GM12878 (cell line): ENCODE results near the gene PACS2. TPM values are rescaled to one million over a fixed set of nuclear protein-coding genes. Genes with fewer than 3 reads are reported as not detected.

Source experiments
- ATAC-seq: fragments of 200-7000 bp; cut with Tn5 transposase; 3 replicates; pipeline ENCODE4 v1.9.1; 2020; ENCODE audit warnings: mild to moderate bottlenecking, moderate library complexity
- BruUV-seq: library from RNA; stranded (reverse); fragments of 400-500 nt; replicated peaks from 2 replicates; lab custom pipeline; 2021; lab: Mats Ljungman, UMichigan
- CTCF ChIA-PET: fragments of 300-600 bp; sonication (Branson Sonifier 250); formaldehyde crosslinking; extraction: SDS; loops from one replicate; lab custom pipeline; 2021; ENCODE audit warnings: inconsistent platforms; lab: Yijun Ruan, JAX
- POLR2A ChIA-PET: fragments of 350-600 bp; formaldehyde crosslinking; extraction: SDS; loops from one replicate; lab custom pipeline; 2021; ENCODE audit warnings: inconsistent platforms; lab: Charles Lee
- RAD21 ChIA-PET: fragments of 300-600 bp; sonication (Branson Sonifier 250); formaldehyde crosslinking; loops from one replicate; lab custom pipeline; 2023; ENCODE audit warnings: antibody characterized with exemption; ENCODE audit not compliant: unreplicated experiment; lab: Charles Lee
- SMC1A ChIA-PET: fragments of 300-600 bp; sonication (Branson Sonifier 250); formaldehyde crosslinking; loops from one replicate; lab custom pipeline; 2023; ENCODE audit not compliant: unreplicated experiment, uncharacterized antibody; lab: Charles Lee
- DNase-seq: peaks from one replicate; pipeline ENCODE4 v3.0.0-alpha.2; 2011; ENCODE audit warnings: low read depth, low spot score
- FAIRE-seq: peaks from 3 replicates; lab custom pipeline; 2011; peaks lifted over from hg19 to GRCh38; lab: Jason Lieb, UNC
- H2AFZ ChIP-seq: 2 replicates; pipeline ENCODE4 v1.6.0; 2011; ENCODE audit warnings: low read depth, low read length, control low read depth; ENCODE audit not compliant: control insufficient read depth
- H3K27ac ChIP-seq: 2 replicates; pipeline ENCODE4 v1.5.1; 2011; ENCODE audit warnings: control low read depth; ENCODE audit not compliant: control insufficient read depth, insufficient read depth
- H3K27me3 ChIP-seq, 2 experiments: replicated peaks in 1 of 2; 2 replicates each; pipeline versions ENCODE4 v1.6.0 to v1.6.1; 2011; ENCODE audit warnings: low read length in 1 of 2; ENCODE audit not compliant: control insufficient read depth in 2 of 2, insufficient read depth in 2 of 2
- H3K36me3 ChIP-seq, 2 experiments: 2 replicates each; pipeline ENCODE4 v1.5.1; 2011; ENCODE audit warnings: low read length in 1 of 2; ENCODE audit not compliant: control insufficient read depth in 2 of 2, insufficient read depth in 2 of 2
- H3K4me1 ChIP-seq: 2 replicates; pipeline ENCODE4 v1.6.1; 2011; ENCODE audit warnings: mild to moderate bottlenecking, low read length, moderate library complexity, mixed read lengths; ENCODE audit not compliant: control insufficient read depth, insufficient read depth
- H3K4me2 ChIP-seq: 2 replicates; pipeline ENCODE4 v1.6.0; 2011; ENCODE audit warnings: control low read depth; ENCODE audit not compliant: control insufficient read depth, insufficient read depth
- H3K4me3 ChIP-seq: fragments of 200-600 bp; sonication (generic); 2 replicates; pipeline ENCODE4 v1.5.1; 2016
- H3K79me2 ChIP-seq: 2 replicates; pipeline ENCODE4 v1.6.0; 2011; ENCODE audit warnings: low read length; ENCODE audit not compliant: control insufficient read depth, insufficient read depth
- H3K9ac ChIP-seq: 2 replicates; pipeline ENCODE4 v1.8.0; 2011; ENCODE audit warnings: low read length, control low read depth, mixed read lengths; ENCODE audit not compliant: control insufficient read depth, insufficient read depth
- H3K9me3 ChIP-seq: replicated peaks from 3 replicates; pipeline ENCODE4 v1.5.1; 2011; ENCODE audit warnings: mild to moderate bottlenecking, low read length; ENCODE audit not compliant: control insufficient read depth, insufficient read depth
- H4K20me1 ChIP-seq: 2 replicates; pipeline ENCODE4 v1.6.0; 2011; ENCODE audit not compliant: control insufficient read depth, insufficient read depth
- ATF7 ChIP-seq: fragments of 450-650 bp; IDR thresholded peaks from 2 replicates; pipeline ENCODE4 v1.6.1; 2016; ENCODE audit warnings: low read depth, mild to moderate bottlenecking
- GATAD2B ChIP-seq: fragments of 450-650 bp; conservative IDR thresholded peaks from 2 replicates; pipeline ENCODE4 v1.6.1; 2017; ENCODE audit warnings: low read depth, mild to moderate bottlenecking, moderate library complexity
- IRF3 ChIP-seq: fragments of 450-650 bp; IDR thresholded peaks from 2 replicates; pipeline ENCODE4 v1.6.1; 2014; ENCODE audit warnings: mild to moderate bottlenecking
- PRDM15 ChIP-seq: fragments of 450-650 bp; formaldehyde crosslinking; IDR thresholded peaks from 2 replicates; pipeline ENCODE4 v1.4.0; 2020; ENCODE audit warnings: mild to moderate bottlenecking, moderate library complexity
- RB1 ChIP-seq: fragments of 450-650 bp; formaldehyde crosslinking; IDR thresholded peaks from 2 replicates; pipeline ENCODE4 v1.6.1; 2017; ENCODE audit warnings: mild to moderate bottlenecking, borderline replicate concordance
- SIN3A ChIP-seq: IDR thresholded peaks from 2 replicates; pipeline ENCODE4 v1.6.1; 2012; ENCODE audit warnings: low read depth, low read length, improper control_type of control experiment
- WGBS: methylation state at CpG from one replicate; pipeline ENCODE4 v1.1.6; 2016; ENCODE audit warnings: low lambda C conversion rate; ENCODE audit not compliant: insufficient replicate concordance, insufficient coverage; ENCODE audit errors: missing lambda C conversion rate; 5-methylcytosine and 5-hydroxymethylcytosine counted together
- in situ Hi-C: fragments of 300-500 bp; cut with MboI; formaldehyde crosslinking; loops from 9 replicates; pipeline ENCODE4 v1.14.3; 2018; ENCODE audit warnings: mixed read lengths
- intact Hi-C: fragments of 100-400 bp; cut with micrococcal nuclease; formaldehyde crosslinking; loops from one replicate; pipeline ENCODE4 v1.14.2; 2022; ENCODE audit not compliant: unreplicated experiment
- polyA plus RNA-seq, 11 experiments: library from polyadenylated mRNA; depleted of rRNA in 4 of 11; unstranded in 6 of 11; stranded (reverse) in 5 of 11; fragments of >200 nt; fragmentation: Nextera tagmentation in 4 of 11; fragmentation: Illumina TruSeq in 1 of 11; extraction: Ambion mirVana in 4 of 11; extraction: Trizol in 1 of 11; gene quantifications; 1 replicate in 1 of 11; 2 replicates in 10 of 11; pipeline versions ENCODE4 v1.2.1 to v1.2.3, GENCODE V29; 2011 to 2016; ENCODE audit warnings: inconsistent platforms in 2 of 11, missing spikeins in 2 of 11, low read depth in 1 of 11
- total RNA-seq, 4 experiments: library from RNA; depleted of rRNA in 3 of 4; stranded (reverse); fragments of >200 nt in 3 of 4; fragmentation: Illumina TruSeq in 1 of 4; extraction: Trizol in 1 of 4; gene quantifications; 2 replicates each; pipeline versions ENCODE4 v1.2.1 to v1.2.3, GENCODE V29; 2013 to 2021

Gene PACS2
- total and polyA plus RNA-seq, 10 of the 15 experiments (the other 5 are each of a cell fraction or from before 2014, with no cell fraction given), result 0.21 to 37.3 (median 9.4) TPM

DNA sequence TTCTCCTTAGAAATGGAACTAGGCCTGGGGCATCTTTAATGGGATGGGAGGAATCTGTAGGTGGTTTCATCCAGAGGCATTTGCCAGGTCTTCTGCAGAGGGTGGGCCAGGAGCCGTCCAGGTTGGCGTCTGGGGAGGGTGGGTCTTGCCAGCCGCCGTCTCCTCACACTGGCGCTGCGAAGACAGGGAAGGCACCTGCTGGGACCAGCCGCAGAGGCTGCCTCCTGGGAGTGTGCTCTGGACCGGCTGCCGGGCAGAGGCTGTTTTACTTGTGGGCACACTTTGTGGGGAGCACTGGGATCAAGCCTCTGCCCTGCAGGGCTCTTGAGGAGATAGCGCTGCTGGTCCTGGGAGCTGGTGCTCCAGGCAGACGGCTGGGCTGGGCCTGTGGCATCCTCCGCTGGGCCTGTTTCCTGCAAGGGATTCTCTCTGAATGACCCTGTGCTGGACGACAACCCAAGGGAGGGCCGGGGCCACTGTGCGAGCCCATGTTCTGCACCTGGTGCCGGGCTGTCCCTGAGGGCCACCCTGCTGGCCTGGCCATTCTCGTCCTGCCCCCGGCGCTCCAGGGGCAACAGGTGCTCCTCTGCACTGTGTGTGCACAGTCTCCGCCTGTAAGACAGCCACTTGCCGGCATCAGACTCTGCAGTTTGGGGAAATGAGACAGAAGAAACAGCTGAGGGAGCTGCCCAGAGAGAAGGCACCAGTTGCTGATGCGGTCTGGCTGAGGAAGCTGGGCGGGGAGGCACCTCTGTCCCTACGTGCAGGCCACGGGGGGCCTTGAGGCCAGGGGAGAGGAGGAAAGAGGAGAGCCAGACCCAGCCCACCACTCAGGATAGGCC, 73.8 kb downstream of the PACS2 start:
- peak; percentile 26; the same call in 1 of the 3 replicates for ATAC-seq
- TF ChIP-seq RB1, result no peak
- TF ChIP-seq GATAD2B, result no peak
- no peak for TF ChIP-seq SIN3A
- TF ChIP-seq ATF7, result no peak
- no peak for TF ChIP-seq IRF3
- TF ChIP-seq PRDM15 (CRISPR knock-in tag), result no peak
- 70% methylated on average over 24 of the region's 25 CpGs for WGBS
- ChIA-PET SMC1A (no interaction called here), CTCF (no interaction called here), RAD21 (no interaction called here), POLR2A (no interaction called here)
- H3K4me1 ChIP-seq, result no peaks in the 10 kb centered on the region
- no peak overlapping the region for H2AFZ ChIP-seq
- no peaks in the 10 kb centered on the region for H3K27me3 ChIP-seq
- no peak for DNase-seq
- in situ Hi-C loops (no loop called here), intact Hi-C loops (no loop called here)
- no peak for FAIRE-seq
- no peak overlapping the region for H3K4me3 ChIP-seq
- H3K36me3 ChIP-seq, result no peaks in the 10 kb centered on the region; a peak in 1 of 4 replicates
- H3K9ac ChIP-seq, result no peak overlapping the region
- BruUV-seq, result no TSS peak
- no peak overlapping the region for H3K27ac ChIP-seq
- no peak overlapping the region for H3K4me2 ChIP-seq
- no peaks in the 10 kb centered on the region for H3K9me3 ChIP-seq
- H4K20me1 ChIP-seq, result no peaks in the 10 kb centered on the region
- no peaks in the 10 kb centered on the region for H3K79me2 ChIP-seq
